GM20000 (cell line): ENCODE results near the gene GINS1.

Source experiments
- DNase-seq: peaks from one replicate; pipeline ENCODE4 v3.0.0; 2012; ENCODE audit warnings: low spot score
- TF ChIP-seq, protein P1 (sequence below): IDR thresholded peaks from 2 replicates; pipeline ENCODE4 v1.5.1; 2012; ENCODE audit warnings: mild to moderate bottlenecking, control low read depth; ENCODE audit errors: extremely low read depth, missing control alignments

GINS1 gene

DNA sequence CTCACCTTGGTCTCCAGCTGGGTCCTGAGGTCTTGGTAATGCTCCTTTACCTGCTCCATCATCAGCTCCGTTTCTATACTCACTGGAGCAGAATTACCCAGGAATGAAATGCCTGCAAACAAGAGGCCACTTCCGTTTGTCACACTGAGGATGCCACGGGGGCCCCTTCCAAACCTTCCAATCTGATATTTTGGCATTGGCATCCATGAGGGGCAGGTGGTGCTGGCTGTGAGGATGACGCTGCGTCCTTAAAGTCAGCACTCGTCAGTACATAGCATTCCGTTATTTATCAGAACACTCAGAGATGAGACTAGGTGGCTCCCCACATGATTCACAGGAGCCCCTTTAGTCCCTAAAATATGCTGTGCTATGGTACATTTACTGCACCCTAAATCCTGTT, 72.7 kb downstream of the GINS1 start:
- TF ChIP-seq, protein P1, sequence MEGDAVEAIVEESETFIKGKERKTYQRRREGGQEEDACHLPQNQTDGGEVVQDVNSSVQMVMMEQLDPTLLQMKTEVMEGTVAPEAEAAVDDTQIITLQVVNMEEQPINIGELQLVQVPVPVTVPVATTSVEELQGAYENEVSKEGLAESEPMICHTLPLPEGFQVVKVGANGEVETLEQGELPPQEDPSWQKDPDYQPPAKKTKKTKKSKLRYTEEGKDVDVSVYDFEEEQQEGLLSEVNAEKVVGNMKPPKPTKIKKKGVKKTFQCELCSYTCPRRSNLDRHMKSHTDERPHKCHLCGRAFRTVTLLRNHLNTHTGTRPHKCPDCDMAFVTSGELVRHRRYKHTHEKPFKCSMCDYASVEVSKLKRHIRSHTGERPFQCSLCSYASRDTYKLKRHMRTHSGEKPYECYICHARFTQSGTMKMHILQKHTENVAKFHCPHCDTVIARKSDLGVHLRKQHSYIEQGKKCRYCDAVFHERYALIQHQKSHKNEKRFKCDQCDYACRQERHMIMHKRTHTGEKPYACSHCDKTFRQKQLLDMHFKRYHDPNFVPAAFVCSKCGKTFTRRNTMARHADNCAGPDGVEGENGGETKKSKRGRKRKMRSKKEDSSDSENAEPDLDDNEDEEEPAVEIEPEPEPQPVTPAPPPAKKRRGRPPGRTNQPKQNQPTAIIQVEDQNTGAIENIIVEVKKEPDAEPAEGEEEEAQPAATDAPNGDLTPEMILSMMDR, result no peak
- no peak for DNase-seq

DNA sequence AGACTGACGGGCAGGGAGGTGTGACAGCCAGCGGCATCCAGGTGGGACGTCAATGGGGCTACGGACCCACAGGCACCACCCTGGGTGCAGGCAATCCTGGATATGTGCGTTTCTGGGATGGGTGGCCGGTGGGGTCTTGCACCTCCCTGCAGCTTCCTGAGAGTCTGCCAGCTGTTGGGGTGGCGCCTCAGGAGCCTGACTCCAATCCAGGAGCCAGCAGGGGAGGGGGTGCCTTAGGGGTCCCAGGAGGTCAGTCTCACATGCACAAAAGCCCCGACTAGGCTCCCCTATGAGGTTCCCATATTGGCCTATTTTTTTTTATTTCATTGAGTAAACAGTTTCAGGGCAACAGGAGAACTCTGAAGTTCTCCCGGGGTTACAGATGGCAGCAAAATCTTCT, 73.3 kb downstream of the GINS1 start:
- TF ChIP-seq, protein P1, result no peak
- DNase-seq, result no peak

DNA sequence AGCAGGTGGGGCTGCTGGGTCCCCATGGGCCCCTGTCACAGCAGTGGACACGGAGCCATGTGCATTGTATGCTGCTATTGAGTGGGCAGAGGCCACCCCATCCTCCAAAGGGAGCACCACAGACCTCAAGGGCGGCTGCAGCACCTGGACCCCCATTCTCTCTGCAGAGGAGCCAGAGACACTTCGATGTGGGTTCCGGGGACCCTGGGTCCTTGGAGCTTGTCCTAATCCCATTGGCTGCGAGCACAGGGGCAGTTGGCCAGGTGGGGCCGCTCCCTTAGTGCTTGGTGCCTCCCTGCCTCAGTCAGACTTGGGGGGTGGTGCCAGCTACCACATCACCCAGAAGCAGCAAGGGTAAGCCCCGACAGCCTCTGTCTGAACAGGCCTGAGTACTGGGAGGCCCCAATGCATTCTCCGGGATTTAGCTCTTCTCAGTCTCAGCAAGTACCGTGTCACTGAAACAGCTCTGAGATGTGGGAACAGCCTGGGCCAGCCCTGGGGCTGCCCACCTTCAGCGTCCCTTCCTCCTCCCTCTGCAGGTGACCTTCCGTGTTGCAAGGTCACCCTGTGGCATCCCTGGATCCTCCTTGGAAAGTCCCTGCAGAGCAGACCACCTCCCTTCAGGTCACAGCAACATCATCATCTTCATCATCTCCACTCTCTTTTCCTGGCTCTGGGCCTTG, 73.9 kb downstream of the GINS1 start:
- TF ChIP-seq, protein P1, result no peak

DNA sequence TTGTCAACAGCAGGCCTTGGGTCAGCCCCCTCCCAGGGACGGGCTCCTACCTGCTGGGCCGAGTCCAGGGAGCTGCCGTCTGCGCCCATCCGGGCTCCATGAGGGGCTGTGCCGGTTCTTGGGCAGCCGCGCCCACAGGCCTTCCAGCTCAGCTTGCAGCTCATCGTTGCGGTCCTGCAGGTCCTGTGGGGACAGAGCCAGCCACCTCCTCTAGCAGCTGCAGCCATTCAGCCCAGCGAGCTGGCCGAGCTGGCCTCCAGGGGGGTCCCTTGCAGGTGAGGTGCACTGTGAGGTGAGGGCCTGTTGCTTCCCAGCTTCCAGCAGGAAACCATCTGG, 74.4 kb downstream of the GINS1 start:
- no peak for DNase-seq
- TF ChIP-seq, protein P1, result no peak

More for the DNA sequence above, 73.9 kb downstream of the GINS1 start:
- DNase-seq, result no peak

DNA sequence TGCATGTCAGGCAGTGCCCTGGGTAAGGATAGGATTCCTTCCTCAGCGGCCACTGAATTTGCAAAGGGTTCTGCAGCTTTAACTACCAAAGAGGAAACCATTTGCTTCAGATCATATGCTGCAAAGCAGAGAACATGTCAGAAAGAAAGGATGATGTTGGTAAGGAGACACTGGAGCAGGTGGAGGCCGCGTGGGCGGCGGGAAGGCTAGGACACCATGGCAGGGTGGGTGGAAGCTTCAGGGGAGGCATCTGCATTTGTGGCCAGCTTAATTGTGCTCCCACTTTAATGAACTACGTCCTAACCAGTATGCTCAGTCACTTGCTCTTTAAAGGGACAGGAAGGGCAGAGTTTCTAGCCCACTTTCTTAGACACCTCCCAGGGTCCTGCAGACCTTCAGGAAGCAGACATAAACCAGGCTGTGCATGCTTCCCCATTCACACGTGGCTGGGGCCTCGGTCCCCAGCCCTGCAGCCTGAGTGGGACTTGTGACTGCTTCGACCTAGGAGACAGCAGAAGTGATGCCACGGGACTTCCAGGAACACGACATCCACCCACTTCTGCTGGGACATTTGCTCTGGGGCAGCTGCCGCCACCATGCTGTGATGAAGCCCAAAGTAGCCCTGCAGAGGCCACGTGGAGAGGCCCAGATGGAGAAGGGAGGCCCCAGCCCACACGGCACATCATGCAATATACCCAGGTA, 76.1 kb downstream of the GINS1 start:
- DNase-seq, result no peak

DNA sequence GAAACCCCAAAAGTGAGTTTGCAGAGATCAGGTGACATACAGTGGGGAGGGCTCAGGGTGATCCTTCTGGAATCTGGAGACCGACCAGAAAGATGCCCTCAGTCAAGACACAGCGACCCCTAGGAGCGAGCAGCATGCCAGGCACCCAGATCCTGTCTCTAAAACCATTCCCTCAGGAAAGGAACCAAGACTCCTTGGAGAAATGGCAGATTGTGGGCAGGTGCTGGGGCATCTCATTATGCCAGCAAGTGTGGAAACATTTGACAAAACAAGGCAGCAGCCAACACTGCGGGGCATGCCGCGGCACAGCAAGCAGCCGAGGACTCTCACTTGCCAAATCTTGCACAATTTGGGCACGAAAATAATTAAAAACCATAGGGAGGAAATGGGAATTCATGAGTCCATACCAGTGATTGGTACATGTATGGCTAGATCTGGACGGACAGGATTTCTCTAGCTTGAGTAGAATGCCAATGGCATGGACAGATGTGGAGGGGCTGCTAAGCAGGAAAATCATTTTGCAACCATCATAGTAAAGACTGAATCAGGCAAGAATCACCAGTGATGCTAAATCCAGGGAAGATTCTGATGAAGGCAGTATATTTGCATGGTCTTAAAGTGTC, 76.9 kb downstream of the GINS1 start:
- TF ChIP-seq, protein P1, result no peak
- DNase-seq, result no peak

More for the DNA sequence above, 76.1 kb downstream of the GINS1 start:
- TF ChIP-seq, protein P1, result no peak

DNA sequence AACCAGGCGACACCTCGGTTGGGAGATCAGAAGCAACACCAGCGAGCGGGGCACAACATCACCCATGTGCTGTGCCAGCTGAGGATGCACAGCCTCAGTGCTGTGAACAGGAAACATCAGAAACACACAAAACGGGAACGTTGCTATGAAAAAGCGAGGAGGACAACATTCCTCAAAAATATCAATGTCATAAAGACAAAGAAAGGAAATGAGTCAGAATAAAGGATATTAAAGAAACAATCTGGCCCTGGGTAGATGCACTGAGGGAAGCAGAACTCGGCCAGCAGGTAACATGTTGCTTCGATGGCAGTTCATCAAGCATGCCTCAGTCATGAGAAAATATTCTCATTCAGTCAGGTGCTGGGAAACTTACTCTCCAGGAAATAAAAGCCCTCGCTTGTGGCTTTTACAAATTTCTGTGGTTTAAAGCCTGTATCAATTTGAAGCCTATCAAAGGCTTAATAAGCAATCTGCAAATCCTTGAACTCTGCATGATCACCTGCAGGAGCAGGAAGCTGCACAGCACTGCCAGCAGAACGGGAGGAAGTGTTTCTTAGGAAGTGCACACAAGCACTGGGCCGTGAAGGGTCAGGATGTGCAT, 77.5 kb downstream of the GINS1 start:
- no peak for DNase-seq
- TF ChIP-seq, protein P1, result no peak
